HG03460 (cell line): ENCODE data around the gene GNAT1.
"Not testable (repeated sequence)": the region's sequence is repeated elsewhere in the genome, so short reads cannot be mapped to it uniquely, and the experiment has no call there.

Experiments
- ATAC-seq: cut with Tn5 transposase; IDR thresholded peaks from one replicate; pipeline ENCODE4 v1.9.1; 2021; ENCODE audit not compliant: unreplicated experiment

GNAT1 gene

DNA sequence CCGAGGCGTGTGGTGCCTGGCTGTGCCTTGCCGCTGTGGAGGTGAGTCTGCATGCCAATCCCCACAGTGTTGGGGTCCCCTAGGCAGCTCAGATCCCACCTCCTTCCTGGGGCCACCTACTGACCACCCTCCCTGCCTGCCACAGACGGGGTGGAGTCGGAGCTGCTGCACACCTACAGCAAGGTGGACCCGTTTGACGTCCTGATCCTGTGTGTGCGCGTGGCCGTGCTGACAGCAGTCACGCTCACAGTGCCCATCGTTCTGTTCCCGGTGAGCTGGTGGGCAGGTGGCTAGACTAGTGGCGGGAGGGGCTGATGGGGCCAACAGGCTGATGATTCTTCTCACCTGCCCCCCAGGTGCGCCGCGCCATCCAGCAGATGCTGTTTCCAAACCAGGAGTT is 27.0 kb downstream of the GNAT1 start:
- no peak for ATAC-seq

DNA sequence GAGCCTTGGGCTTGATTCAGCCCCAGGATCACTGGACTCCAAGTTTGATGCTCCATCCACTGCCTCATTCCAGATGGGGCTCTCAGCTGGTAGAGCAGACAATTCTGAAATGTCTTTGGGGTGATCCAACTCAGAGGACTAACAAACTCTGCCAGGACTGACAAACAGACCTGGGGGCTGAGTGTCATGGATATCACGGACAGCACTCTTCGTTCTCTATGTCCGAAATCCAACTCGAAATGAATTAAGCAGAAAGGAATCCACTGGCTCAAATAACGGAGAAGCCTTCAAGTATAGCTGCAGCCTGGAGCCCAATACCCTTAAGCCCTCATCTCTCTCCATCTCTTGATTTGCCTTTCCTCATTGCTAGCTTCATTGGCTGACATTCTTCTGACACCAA is 27.9 kb downstream of the GNAT1 start:
- ATAC-seq = no peak

DNA sequence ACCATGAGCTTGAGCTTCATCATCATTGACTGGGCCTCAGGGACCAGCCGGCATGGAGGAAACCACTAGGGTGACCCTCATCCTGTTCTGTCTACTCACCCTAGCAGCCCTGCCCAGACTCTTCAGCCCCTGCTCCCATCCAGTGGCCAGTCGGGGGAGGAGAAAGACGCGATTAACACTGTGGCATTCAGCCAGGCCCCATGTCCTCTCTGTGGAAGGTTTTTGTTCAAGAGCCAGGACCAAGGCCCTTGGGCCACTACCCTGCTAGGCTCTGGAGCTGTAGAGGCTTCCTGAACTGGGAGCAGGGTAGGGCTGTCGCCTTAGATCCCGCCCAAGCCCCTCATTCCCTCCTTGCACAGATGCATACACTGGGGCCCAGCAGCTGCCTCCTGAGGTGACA is 28.7 kb downstream of the GNAT1 start:
- no peak for ATAC-seq

- ATAC-seq = no peak
Measured at GRCh38 chr3:50221051-50221410, 29.6 kb downstream of the GNAT1 start.

- ATAC-seq = no peak
Measured at GRCh38 chr3:50221411-50222168, 30.2 kb downstream of the GNAT1 start.

- no peak for ATAC-seq
Measured at GRCh38 chr3:50222169-50222528, 30.7 kb downstream of the GNAT1 start.

GRCh38 chr3:50224639-50225038 is 33.2 kb downstream of the GNAT1 start:
- no peak for ATAC-seq

DNA sequence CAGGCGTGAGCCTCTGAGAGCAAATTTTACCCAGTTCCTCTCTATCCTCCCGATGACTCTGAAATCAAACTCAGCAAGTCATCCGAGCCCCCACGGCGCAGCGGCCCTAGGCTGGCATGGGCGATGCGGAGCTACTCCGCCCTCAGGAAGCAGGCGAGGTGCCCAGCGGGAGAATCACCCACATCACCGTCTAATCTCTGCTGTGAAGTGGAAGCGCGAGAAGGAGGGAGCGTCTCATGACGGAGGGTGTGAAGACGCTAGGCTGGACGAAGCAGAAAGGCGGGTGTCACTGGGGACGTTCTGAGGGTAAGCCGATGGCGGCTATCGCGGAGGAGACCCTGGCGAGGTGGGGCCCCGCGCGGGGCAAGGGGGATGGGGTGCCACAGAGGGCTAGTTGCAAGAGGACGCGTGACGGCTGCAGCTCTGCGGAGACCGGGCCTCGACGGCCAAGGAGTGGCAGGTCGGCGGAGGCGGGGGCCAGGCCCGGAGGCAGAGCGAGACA is 35.5 kb downstream of the GNAT1 start:
- ATAC-seq = peak; percentile 9

- peak; percentile 84 for ATAC-seq
Measured at GRCh38 chr3:50227390-50228183, 36.2 kb downstream of the GNAT1 start.

- ATAC-seq = not testable (repeated sequence)
Measured at GRCh38 chr3:50228184-50228763, 36.9 kb downstream of the GNAT1 start.

DNA sequence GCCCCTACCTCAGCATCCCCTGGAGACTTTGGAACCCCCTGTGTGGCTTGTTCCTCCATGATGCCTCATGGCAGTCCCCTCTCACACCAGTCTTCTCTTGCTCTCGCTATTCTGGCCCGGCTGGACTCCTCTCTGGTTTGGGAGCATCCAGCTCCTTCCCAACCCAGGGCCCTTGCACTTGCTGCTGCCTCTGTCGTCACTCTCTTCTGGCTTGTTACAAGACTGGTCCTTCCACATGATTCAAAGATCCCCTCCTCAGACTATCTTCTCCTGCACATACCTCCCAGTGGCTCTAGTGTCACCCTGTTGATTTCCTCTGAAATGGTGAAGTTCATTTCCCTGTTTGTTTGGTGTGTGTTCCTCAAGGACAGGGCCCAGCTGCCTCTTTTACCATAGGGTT is 38.1 kb downstream of the GNAT1 start:
- ATAC-seq = no peak

- ATAC-seq = no peak
Measured at GRCh38 chr3:50230104-50230793, 38.8 kb downstream of the GNAT1 start.

DNA sequence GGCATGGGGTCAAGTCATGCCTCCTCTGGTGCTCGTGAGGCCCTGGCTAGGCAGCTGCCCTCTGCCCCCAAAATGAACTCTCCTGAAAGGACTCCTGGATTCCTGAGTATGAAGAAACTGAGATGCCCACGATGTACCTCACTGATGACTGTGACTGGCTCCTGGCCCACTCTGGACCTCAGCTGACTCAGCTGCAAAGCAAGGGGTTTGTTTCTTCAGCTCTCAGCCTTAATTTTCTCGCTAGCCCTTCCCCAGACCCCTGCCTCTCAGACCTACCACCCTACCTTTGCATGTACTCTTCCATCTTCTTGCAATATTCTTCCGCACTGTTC is 39.4 kb downstream of the GNAT1 start:
- ATAC-seq = no peak

DNA sequence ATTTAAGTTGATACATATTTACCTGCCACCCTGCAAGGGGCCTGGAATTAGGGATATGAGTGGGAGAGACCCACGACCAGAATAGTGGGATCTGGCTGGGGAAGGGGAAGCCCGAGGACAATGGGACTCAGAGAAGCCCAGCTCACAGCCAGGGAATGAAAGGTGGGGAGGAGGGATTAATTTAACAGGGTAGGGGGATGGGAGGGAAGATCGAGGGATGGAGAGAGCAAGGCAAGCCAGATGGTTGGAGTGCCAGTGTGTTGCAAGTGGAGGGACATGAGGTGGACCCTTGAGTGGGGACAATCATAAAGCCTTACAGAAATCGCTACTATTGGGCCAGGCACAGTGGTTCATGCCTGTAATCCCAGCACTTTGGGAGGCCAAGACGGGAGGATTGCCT is 40.2 kb downstream of the GNAT1 start:
- no peak for ATAC-seq

DNA sequence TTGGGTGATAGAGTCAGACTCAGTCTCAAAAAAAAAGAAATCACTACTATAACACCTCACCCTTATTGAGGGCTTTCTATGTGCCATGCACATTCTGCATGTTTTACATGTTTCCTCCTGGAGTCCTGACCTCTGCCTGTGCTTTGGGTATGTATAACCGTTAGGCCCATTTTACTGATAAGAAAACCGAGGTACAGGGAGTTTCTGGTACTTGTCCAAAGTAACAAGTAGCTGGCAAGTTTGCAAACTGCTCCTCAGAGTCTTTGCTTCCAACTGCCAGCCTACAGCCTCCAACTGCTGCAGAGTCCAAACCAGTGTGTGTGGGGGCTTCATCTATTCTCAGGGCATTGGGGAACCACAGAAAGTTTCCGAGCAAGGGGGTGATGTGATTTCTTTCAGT is 40.9 kb downstream of the GNAT1 start:
- no peak for ATAC-seq

DNA sequence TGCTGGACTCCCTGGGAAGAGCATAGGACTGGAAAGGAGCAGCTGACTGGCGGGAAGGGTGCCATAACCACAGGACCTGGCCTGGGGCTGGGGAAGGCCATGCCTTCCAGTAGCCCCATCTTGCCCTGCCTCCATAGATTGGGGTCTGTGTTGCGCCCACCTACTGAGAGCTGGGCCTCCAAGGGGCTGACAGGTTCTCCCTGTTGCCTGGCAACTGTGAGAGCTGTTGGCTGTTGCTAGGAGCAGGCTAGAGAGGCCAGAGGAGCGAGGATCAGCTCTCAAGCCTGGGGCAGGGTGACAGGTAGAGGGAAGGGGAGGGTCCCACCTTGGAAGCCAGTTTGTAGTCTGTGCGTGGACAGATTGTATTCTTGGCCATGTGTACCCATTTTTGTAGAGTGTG is 41.8 kb downstream of the GNAT1 start:
- ATAC-seq = no peak

- peak; percentile 91 for ATAC-seq
Measured at GRCh38 chr3:50235716-50236483, 44.5 kb downstream of the GNAT1 start, which contains the start of gene GNAI2. TSS of gene GNAI2 (plus strand) at chr3:50236204. CDS start at chr3:50236336, 132 bp downstream.

- ATAC-seq = no peak
Measured at GRCh38 chr3:50236484-50237132, 45.2 kb downstream of the GNAT1 start.

GRCh38 chr3:50237133-50237651 is 45.8 kb downstream of the GNAT1 start:
- no peak for ATAC-seq
